ENCODE results near the gene FYB2. TPM values are rescaled to one million over a fixed set of nuclear protein-coding genes. Genes with fewer than 3 reads are reported as not detected.

Gene FYB2
- total and polyA plus RNA-seq, 7 donors = 1.4 to 2.3 (median 1.8) TPM; not detected in 4

DNA sequence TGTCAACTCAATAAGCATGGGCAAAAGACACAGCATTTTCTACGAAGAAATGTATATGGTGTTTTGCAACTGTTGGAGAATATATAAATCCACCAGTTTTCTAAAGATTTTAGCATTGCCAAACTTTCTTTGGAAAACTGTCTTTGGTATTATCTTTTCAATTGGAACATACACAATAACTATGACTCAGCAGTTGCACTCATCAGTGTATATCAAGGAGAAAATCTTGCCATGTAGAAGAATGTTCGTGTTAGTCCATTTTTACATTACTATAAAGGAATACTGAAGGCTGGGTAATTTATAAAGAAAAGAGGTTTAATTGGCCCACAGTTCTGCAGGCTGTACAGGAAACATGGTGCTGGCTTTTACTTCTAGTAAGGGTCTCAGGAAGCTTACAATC is 133.0 kb downstream of the FYB2 start:
- no peaks in the 10 kb centered on the region for H3K9me3 ChIP-seq
- no peak overlapping the region for H3K4me3 ChIP-seq
- H3K27ac ChIP-seq = no peak overlapping the region
- no peaks in the 10 kb centered on the region for H3K36me3 ChIP-seq
- intact Hi-C loops (cut with DNase I) = no loop called here
- H3K4me1 ChIP-seq = peaks cover 0 to 6% (median 2%) of the 10 kb centered on the region in 4 donors
- WGBS, 2 donors = 90 to 94% methylated on average over 2 of the region's 2 CpGs
- no peaks in the 10 kb centered on the region for H3K27me3 ChIP-seq
- TF ChIP-seq POLR2AphosphoS5 (IDR thresholded peaks at IDR 0.05) (no peak), POLR2A (IDR thresholded peaks at IDR 0.05) (no peak), EP300 (IDR thresholded peaks at IDR 0.05) (no peak)
- TF ChIP-seq, protein P1, sequence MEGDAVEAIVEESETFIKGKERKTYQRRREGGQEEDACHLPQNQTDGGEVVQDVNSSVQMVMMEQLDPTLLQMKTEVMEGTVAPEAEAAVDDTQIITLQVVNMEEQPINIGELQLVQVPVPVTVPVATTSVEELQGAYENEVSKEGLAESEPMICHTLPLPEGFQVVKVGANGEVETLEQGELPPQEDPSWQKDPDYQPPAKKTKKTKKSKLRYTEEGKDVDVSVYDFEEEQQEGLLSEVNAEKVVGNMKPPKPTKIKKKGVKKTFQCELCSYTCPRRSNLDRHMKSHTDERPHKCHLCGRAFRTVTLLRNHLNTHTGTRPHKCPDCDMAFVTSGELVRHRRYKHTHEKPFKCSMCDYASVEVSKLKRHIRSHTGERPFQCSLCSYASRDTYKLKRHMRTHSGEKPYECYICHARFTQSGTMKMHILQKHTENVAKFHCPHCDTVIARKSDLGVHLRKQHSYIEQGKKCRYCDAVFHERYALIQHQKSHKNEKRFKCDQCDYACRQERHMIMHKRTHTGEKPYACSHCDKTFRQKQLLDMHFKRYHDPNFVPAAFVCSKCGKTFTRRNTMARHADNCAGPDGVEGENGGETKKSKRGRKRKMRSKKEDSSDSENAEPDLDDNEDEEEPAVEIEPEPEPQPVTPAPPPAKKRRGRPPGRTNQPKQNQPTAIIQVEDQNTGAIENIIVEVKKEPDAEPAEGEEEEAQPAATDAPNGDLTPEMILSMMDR (IDR thresholded peaks at IDR 0.05) = no peak
- DNase-seq = no peak

GRCh38 chr1:56683569-56683968 is 135.6 kb downstream of the FYB2 start:
- intact Hi-C loops (cut with DNase I) = no loop called here
- Histone ChIP-seq H3K27me3 (no peaks in the 10 kb centered on the region), H3K27ac (no peak overlapping the region), H3K4me1 (peaks cover 0 to 4% (median 1%) of the 10 kb centered on the region in 4 donors), H3K36me3 (no peaks in the 10 kb centered on the region), H3K4me3 (no peak overlapping the region), H3K9me3 (no peaks in the 10 kb centered on the region)
- TF ChIP-seq POLR2AphosphoS5 (IDR thresholded peaks at IDR 0.05) = no peak
- TF ChIP-seq, protein P1 (IDR thresholded peaks at IDR 0.05) = no peak
- no peak for TF ChIP-seq POLR2A (IDR thresholded peaks at IDR 0.05)
- no peak for TF ChIP-seq EP300 (IDR thresholded peaks at IDR 0.05)
- DNase-seq = no peak

GRCh38 chr1:56676571-56677035 is 142.6 kb downstream of the FYB2 start:
- Histone ChIP-seq H3K27me3 (no peaks in the 10 kb centered on the region), H3K4me1 (no peaks in the 10 kb centered on the region), H3K4me3 (no peak overlapping the region), H3K9me3 (no peaks in the 10 kb centered on the region), H3K36me3 (no peaks in the 10 kb centered on the region), H3K27ac (no peak overlapping the region)
- DNase-seq = no peak
- intact Hi-C loops (cut with DNase I) = no loop called here
- 93 to 97% methylated on average over 2 of the region's 2 CpGs for WGBS, 2 donors
- no peak for TF ChIP-seq EP300 (IDR thresholded peaks at IDR 0.05)
- TF ChIP-seq, protein P1 (IDR thresholded peaks at IDR 0.05) = no peak
- no peak for TF ChIP-seq POLR2A (IDR thresholded peaks at IDR 0.05)
- TF ChIP-seq POLR2AphosphoS5 (IDR thresholded peaks at IDR 0.05) = no peak

- H3K4me1 ChIP-seq = no peaks in the 10 kb centered on the region
- DNase-seq = no peak
- no peak overlapping the region for H3K27ac ChIP-seq
- no peaks in the 10 kb centered on the region for H3K36me3 ChIP-seq
- intact Hi-C loops (cut with DNase I) = no loop called here
- no peaks in the 10 kb centered on the region for H3K9me3 ChIP-seq
- H3K27me3 ChIP-seq = no peaks in the 10 kb centered on the region
- TF ChIP-seq POLR2AphosphoS5 (IDR thresholded peaks at IDR 0.05) = no peak
- no peak for TF ChIP-seq EP300 (IDR thresholded peaks at IDR 0.05)
- TF ChIP-seq POLR2A (IDR thresholded peaks at IDR 0.05) = no peak
- TF ChIP-seq, protein P1 (IDR thresholded peaks at IDR 0.05) = no peak
- no peak overlapping the region for H3K4me3 ChIP-seq
Measured at GRCh38 chr1:56675763-56676162, 143.4 kb downstream of the FYB2 start.

DNA sequence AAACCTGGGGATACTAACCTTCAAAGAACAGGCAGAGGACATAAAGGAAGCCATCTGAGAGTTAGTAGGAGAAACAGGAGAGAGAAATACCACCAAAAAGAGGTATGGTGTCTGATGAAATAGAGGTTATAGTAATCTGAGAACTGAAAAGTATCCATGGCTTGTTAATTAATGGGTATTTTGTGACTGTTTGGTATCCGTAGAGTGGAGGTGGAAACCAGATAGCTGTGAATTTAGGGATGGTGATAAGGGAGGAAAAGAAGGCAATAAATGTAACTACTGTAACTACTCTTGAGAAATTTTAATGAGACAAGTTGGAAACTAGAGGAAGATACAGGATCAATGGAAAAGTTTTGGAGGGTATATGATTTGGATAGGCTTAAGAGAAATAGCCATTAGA is 146.6 kb downstream of the FYB2 start:
- intact Hi-C loops (cut with DNase I) = no loop called here

More for the DNA sequence above, 146.6 kb downstream of the FYB2 start:
- H3K36me3 ChIP-seq = no peaks in the 10 kb centered on the region
- no peak overlapping the region for H3K4me3 ChIP-seq
- no peak overlapping the region for H3K27ac ChIP-seq
- H3K4me1 ChIP-seq = no peaks in the 10 kb centered on the region
- H3K27me3 ChIP-seq = no peaks in the 10 kb centered on the region
- no peak for DNase-seq
- H3K9me3 ChIP-seq = no peaks in the 10 kb centered on the region
- TF ChIP-seq POLR2AphosphoS5 (IDR thresholded peaks at IDR 0.05) = no peak
- TF ChIP-seq, protein P1 (IDR thresholded peaks at IDR 0.05) = no peak
- no peak for TF ChIP-seq EP300 (IDR thresholded peaks at IDR 0.05)
- TF ChIP-seq POLR2A (IDR thresholded peaks at IDR 0.05) = no peak
- WGBS, 2 donors = 0 to 51% methylated on average over 1 of the region's 1 CpG

Data from sigmoid colon (tissue), 7 donors.